Measurements from ENCODE around the gene C14orf132.

The C14orf132 gene

DNA sequence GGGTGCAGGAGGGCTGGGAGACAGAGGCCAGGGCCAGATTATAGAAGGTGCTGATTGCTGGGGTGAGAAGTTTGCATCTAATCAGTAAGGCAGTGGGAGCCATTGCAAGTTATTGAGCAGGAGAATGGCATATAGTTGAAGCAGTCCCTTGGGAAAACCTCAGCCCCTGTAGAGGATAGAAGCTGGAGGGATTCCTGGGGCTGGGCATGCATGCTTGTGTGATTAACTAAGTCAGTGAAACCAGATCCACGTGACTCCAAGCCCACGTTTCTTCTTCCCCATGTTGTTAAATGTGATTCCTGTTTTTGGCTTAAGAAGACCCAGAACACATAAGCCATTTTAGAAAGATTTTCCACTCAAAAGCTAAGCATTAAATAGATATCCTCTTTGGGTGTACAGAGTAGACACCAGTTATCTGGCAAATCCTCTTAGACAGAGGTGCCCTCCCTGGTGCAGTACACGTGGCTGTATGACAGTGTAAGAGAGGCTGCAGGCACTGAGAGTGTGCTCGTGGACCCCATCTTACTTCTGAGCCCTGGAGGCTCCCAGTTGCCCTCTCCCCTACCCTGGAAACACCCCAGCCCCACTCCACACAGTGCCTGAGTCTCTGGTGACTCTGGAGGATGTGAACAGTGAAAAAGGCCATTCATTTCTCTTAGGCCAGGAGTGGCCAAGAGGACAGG, 3.2 kb downstream of the C14orf132 start:
- no peak overlapping the region for H3K27ac ChIP-seq
- TF ChIP-seq, protein P1, sequence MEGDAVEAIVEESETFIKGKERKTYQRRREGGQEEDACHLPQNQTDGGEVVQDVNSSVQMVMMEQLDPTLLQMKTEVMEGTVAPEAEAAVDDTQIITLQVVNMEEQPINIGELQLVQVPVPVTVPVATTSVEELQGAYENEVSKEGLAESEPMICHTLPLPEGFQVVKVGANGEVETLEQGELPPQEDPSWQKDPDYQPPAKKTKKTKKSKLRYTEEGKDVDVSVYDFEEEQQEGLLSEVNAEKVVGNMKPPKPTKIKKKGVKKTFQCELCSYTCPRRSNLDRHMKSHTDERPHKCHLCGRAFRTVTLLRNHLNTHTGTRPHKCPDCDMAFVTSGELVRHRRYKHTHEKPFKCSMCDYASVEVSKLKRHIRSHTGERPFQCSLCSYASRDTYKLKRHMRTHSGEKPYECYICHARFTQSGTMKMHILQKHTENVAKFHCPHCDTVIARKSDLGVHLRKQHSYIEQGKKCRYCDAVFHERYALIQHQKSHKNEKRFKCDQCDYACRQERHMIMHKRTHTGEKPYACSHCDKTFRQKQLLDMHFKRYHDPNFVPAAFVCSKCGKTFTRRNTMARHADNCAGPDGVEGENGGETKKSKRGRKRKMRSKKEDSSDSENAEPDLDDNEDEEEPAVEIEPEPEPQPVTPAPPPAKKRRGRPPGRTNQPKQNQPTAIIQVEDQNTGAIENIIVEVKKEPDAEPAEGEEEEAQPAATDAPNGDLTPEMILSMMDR (conservative IDR thresholded peaks at IDR 0.05): no peak

DNA sequence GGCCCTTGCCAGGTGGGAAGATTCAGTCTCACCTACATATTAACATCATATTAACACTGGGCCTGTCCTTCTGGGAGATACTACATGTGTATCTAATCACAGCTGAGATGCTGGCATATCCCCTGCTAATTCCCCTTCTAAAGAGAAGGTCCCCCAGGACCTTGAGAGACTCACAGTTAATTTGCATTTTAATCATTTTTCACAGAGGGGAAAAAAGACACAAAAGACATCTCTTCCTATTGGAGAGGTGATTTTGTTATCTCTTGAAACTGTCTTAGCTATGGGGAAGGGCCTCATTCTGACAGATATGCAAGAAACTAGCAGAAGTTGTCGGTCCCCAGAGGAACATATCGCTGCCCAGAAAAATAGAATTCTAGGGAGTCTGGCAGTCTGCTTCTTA, 7.5 kb downstream of the C14orf132 start:
- H3K27ac ChIP-seq: no peak overlapping the region
- TF ChIP-seq, protein P1 (conservative IDR thresholded peaks at IDR 0.05): no peak

DNA sequence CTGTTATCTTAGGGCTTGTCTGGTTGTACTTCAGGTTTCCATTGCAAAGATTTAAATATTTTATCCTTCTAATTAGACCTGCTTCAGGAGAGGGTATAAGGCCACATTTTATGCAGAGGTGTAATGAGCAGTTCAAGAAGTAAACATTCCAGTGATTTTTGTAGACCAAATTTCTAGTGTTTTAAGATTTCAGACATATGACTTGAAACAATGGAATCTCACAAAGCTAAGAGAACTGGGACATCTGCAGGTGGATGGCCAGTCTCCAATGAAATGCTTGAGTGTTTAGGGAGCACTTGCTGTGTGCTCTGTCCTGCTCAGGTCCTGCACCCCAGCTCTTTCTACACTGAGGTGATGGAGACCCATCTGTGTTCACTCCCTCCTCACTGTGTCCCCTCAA, 7.9 kb downstream of the C14orf132 start:
- no peak overlapping the region for H3K27ac ChIP-seq
- TF ChIP-seq, protein P1 (conservative IDR thresholded peaks at IDR 0.05): no peak

GRCh38 chr14:96049932-96050331, 10.8 kb downstream of the C14orf132 start:
- no peak overlapping the region for H3K27ac ChIP-seq
- TF ChIP-seq, protein P1 (conservative IDR thresholded peaks at IDR 0.05): no peak

GRCh38 chr14:96050482-96050881, 11.3 kb downstream of the C14orf132 start:
- H3K27ac ChIP-seq: 0 out of 2 replicates have a peak overlapping the region, but pooled peaks have one; percentile 16
- TF ChIP-seq, protein P1 (conservative IDR thresholded peaks at IDR 0.05): no peak

- TF ChIP-seq, protein P1 (conservative IDR thresholded peaks at IDR 0.05): no peak
- peak overlapping the region; percentile 16; the same call in 1 of the 2 replicates for H3K27ac ChIP-seq
These were observed 12.1 kb downstream of the C14orf132 start for GRCh38 chr14:96051231-96051630.

GRCh38 chr14:96051642-96052540, 12.7 kb downstream of the C14orf132 start:
- TF ChIP-seq, protein P1 (conservative IDR thresholded peaks at IDR 0.05): peak; percentile 54
- H3K27ac ChIP-seq: no peak overlapping the region; the same call in 1 of the 2 replicates

All from VCaP (cell line).